Posterior vena cava (tissue), 2 donors: ENCODE data around the gene GMCL2. TPM values are rescaled to one million over a fixed set of nuclear protein-coding genes. Genes with fewer than 3 reads are reported as not detected.

Experiments
- DNase-seq: peaks from one replicate; pipeline ENCODE4 v3.0.0-alpha.2; 2020; ENCODE audit warnings: low spot score
- intact Hi-C, 2 donors: fragments of 100-400 bp; cut with DNase I; formaldehyde crosslinking; loops; one replicate each; pipeline versions ENCODE4 v1.14.1 to v1.14.2; 2022 to 2023
- total RNA-seq, 2 donors: library from RNA; stranded (reverse); fragmentation: NEBNext Ultra II Directional; extraction: Animal tissue kit (Norgen Biotek cat#: 25700); gene quantifications; one replicate each; pipeline ENCODE4 v1.2.1, GENCODE V29; 2021
- donor health status: DM: yes; HTN: yes; CAD: no.
- donor health status: DM: yes; HTN: yes; CAD: no.

GMCL2 gene
- total RNA-seq, 2 donors from 2014 or later: not detected

DNA sequence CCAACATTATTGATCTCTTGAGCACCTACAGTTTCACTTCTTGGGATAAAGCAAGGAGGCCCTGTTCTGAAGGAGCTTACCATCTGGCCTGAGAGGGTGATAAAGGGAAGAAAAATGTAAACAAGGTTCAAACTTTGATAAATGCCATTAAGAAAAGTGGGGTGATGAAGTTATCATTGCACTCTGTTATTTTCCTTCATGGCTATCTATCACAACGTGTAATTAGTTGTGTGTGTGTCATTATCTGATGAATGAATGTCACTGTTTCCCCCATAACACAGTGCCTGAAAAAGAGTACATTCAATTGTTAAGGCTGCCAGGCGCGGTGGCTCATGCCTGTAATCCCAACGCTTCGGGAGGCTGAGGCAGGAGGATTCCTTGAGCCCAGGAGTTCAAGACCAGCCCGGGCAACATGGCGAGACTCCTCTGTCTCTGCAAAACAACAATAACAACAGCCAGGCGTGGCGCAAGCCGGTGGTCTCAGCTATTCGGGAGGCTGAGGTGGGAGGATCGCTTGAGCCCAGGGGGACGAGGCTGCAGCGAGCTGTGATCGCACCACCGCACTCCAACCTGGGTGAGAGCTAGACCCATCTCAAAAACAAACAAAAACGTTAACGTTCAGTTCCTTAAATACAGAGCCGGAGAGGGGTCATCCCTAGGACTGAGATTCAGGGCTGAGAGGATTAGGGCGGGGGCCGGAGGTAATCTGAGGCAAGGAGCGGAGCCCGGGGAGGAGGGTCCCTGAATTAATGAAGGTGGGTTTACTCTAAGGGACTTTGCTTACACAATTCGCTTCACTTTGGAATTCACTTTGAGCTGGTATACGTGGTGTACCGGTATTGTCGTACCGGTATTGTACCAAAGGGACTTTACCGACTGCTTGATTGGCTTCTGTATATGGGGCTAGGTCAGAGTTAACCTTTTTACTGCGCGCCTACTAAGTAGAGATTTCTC is 34.4 kb downstream of the GMCL2 start:
- DNase-seq: no peak
- intact Hi-C loops: no loop called here

DNA sequence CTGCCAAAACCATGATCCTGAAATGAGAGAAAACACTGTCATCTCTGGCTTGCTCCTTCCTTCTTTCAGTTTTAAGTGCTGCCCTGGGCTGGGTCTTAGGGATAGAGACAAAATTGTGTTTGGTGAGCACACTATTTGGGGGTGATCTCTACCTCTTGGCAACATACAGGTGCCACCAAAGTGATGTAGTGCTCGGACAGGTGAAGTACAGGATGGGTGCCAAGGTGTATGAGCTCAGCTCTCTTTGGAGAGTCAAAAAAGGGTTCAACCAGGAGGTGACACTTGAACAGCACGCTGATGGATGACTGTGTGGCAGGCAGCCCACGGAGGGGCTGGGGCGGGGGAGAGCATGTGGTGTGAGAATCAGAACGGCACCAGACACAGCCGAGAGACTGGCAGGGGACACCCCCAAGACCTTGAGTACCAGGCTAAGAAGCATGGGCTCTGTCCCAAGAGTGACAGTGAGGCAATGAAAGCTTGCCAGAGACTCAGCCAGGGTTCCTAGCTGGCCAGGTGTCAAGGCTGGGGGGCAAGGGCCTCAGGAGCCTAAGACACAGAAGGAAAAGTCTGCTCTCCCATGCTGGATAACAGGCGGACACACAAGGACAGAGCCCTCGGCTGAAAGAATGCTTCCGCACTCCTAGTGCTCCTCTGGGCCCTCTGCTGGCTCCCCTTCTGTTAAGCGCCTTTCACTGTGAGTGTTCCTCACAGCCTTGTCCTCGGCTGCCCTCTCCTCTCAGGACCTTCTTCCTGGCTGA is 36.0 kb downstream of the GMCL2 start:
- DNase-seq: no peak
- intact Hi-C loops: no loop called here

DNA sequence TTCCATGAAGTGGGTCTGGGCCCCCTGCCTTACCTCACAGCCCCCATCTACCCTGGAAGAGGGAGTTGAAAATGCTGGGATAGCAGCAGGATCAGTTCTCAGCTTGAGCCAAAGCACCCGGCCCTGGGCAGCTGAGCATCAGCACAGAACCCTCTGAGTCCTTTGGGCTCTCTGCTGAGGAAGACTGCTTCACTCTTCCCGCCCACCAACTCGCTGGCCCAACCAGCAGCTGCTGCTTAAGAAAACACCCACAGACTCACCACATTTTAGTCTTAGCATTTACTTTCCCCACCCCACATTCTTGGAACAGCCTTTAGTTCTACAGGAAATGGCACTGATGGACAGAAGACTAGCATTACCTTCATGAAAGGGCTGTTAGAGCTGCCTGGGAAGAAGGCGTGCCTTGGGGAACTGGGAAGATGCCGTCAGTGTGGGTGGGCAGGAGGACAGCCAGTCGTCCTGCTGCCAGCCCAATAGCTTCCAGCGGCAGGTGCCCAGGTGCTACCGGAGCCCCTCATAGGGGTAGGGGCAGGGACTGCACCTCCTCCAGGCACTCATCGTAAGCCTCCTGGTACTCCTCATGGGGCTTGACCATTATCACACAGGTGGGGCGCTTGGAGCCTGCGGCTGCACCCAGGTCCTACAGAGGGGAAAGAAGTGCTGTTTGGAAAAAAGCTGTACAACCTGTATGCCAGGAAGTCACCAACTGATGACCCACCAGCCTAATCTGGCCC is 37.8 kb downstream of the GMCL2 start:
- intact Hi-C loops: no loop called here

DNA sequence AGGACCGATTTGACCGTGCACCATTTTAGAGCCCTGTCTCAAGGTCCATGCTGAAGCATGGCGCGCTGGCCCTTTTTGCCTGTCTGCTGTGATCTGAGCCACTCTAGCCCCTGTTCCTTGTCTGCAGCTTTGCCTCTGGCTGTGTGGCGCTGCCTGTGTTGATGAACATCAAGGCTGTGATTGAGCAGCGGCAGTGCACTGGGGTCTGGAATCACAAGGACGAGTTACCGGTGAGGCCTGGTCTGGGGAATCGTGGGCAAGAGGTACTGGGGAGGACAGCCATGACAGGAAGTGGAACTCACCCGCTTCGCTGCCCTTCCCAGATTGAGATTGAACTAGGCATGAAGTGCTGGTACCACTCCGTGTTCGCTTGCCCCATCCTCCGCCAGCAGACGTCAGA is 39.8 kb downstream of the GMCL2 start:
- no peak for DNase-seq
- intact Hi-C loops: no loop called here

More for the DNA sequence above, 37.8 kb downstream of the GMCL2 start:
- no peak for DNase-seq

DNA sequence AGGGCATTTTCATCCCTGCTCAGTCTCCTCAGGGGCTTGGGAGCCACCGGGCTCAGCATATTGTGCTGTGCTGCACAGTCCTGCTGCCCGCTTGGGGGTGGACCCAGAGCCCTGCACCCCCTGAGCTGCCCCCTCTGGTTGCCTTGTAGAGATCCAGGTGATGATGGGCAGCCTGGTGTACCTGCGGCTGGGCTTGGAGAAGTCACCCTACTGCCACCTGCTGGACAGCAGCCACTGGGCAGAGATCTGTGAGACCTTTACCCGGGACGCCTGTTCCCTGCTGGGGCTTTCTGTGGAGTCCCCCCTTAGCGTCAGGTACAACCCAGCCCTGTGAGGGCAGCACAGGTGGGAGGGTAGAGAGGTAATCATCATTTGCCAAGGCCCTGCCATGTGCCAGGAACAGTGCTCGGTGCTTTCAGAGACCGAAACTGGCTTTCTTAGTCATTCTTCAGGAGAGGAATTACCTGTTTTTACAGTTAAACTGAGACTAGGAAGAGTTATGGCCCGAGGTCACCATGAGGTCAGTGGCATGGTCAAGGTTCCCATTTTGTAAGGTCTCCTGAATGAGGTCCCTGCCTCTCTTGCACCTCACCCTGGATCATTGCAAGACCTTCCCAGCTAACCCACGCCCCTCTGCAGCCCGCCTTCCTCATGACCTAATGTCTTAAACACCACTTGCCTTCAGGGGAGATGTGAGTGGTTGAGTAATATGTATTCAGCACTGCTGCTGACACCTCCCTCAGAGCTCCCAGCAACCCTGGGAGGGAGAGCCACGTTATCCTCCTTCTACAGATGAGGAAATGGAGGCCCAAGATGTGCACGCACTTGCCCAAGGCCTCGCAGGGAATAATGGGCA is 41.0 kb downstream of the GMCL2 start:
- no peak for DNase-seq
- intact Hi-C loops: no loop called here

DNA sequence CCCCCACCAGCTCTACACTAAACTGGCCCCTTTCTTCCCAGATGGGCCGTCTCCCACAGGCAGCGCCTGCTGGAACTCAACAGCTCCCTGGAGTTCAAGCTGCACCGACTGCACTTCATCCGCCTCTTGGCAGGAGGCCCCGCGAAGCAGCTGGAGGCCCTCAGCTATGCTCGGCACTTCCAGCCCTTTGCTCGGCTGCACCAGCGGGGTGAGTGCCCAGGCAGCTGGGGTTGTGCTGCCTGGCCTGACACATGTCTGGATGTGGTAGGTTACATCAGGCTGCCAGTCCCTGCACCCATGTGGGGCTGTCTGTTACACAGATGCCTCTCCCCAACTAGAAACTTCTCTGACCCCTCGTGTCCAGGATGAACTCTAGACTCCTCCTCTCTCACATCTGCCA is 43.3 kb downstream of the GMCL2 start:
- intact Hi-C loops: no loop called here
- DNase-seq: no peak

DNA sequence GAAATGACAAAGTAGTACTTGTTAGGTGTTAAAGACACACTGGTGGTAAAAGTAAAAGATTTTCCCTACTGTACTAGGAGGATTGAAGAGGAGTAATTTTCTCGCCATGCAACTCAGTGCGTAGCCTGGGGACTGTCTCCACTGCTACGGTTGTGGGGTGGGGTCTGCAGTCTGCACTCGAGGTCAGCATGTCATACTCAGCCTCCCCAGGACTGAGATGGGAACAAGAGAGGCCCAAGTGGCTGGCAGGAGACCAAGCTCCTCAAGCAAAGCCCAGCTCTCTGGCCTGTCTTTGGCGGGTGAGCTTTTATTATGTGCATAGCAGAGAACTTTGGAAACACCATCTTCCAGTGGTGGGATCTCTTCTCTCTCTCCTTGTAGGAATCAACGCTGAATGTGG is 43.9 kb downstream of the GMCL2 start:
- intact Hi-C loops: no loop called here
- DNase-seq: no peak

DNA sequence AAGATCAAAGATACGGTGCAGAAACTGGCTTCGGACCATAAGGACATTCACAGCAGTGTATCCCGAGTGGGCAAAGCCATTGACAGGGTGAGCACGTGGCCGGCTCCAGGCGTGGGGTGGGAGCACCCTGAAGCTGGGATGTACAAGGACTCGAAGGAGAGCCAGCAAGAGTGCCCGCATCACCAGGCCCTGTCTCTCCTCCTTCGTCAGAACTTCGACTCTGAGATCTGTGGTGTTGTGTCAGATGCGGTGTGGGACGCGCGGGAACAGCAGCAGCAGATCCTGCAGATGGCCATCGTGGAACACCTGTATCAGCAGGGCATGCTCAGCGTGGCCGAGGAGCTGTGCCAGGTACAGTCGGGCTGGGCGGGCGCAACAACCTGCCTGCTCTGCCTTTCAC is 44.5 kb downstream of the GMCL2 start:
- DNase-seq: no peak
- intact Hi-C loops: no loop called here

DNA sequence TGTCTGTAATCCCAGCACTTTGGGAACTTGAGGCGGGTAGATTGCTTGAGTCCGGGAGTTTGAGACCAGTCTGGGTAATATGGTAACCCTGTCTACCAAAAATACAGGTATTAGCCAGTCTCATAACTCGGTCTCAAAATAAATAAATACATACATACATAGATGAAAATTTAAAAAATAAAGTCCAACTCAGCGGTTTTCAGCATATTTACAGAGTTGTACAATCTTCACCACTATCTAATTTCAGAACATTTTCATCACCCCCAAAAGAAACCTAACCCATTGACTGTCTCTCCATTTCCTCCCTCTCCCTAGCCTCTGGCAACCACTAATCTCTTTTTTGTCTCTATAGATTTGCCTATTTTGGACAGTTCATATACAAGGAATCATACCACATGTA is 45.6 kb downstream of the GMCL2 start:
- DNase-seq: no peak
- intact Hi-C loops: no loop called here

DNA sequence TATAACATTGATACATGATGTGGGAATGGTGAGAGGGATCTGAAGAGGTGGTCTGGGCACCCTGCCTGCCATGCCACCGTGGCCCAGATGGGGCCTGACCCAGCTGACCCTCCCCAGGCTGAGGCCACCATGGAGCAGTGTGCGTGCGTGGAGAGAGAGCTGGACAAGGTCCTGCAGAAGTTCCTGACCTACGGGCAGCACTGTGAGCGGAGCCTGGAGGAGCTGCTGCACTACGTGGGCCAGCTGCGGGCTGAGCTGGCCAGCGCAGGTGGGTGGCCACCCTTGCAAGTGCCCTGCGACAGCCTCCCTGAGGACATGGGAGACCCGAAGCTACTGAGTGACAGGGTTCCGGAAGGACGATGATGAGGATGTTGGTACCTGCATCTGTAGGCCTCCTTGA is 49.2 kb downstream of the GMCL2 start:
- intact Hi-C loops: no loop called here
- DNase-seq: no peak

DNA sequence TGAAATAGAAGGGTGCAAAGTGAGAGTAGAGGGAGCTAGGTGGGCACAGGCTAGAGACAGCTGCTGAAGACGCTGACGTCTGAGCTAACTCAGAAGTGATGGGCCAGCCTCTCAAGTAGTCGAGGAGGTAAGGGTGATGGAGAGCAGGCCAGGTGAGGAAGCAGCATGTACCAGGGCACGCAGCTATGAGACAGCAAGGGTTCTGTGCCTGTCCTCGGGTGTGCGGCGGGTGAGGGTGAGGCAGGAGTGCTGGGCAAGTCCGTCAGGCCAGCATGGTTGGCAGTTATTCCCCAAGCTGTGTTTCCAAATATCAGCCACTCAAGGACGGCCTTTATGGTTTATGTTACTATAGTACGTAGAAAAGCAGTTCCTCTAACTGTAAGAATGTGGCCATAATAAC is 50.2 kb downstream of the GMCL2 start:
- no peak for DNase-seq
- intact Hi-C loops: no loop called here

Other genes with a start within 250 kb of the GMCL2 start
- gene PROP1, start 191.1 kb downstream of the GMCL2 start, total RNA-seq: not detected
- 1 to 10 TPM; 1.7 to 1.8 TPM for gene N4BP3, start 73.8 kb downstream of the GMCL2 start, total RNA-seq
- 10 to 100 TPM; 29.2 to 29.9 TPM for gene RMND5B, start 56.4 kb downstream of the GMCL2 start, total RNA-seq
- gene NHP2, start 33.5 kb downstream of the GMCL2 start, total RNA-seq: 10 to 100 TPM; 73.9 to 87.3 TPM
- gene HNRNPAB, start 17.2 kb upstream of the GMCL2 start, total RNA-seq: 100 to 1,000 TPM in 1 of 2 donors, 10 to 100 TPM in 1; 97.0 to 133 TPM
- gene PHYKPL, start 45.4 kb upstream of the GMCL2 start, total RNA-seq: 10 to 100 TPM; 54.0 to 68.6 TPM